ENCODE measurements around the gene ATG101.

GRCh38 chr12:52081263-52081733 lies 11.5 kb downstream of the ATG101 start:
- TF ChIP-seq CTCF (IDR thresholded peaks at IDR 0.05) (no peak), EZH2phosphoT487 (IDR thresholded peaks at IDR 0.05; ENCODE audit: borderline replicate concordance, low read depth) (no peak)

Measured in SK-N-SH (cell line).